Endodermal cell (in vitro differentiated cells): ENCODE data around the gene CAND1. TPM values are rescaled to one million over a fixed set of nuclear protein-coding genes. Genes with fewer than 3 reads are reported as not detected.

Experiments
- DNase-seq: peaks from one replicate; pipeline ENCODE4 v3.0.0-alpha.2; 2017
- H3K27ac ChIP-seq: 2 replicates; pipeline ENCODE4 v1.5.1; 2013; ENCODE audit warnings: mild to moderate bottlenecking, low read depth, low read length, moderate library complexity
- H3K27me3 ChIP-seq: 2 replicates; pipeline ENCODE4 v1.6.1; 2013; ENCODE audit warnings: mild to moderate bottlenecking, low read length, moderate library complexity; ENCODE audit not compliant: insufficient read depth, control insufficient read depth, poor library complexity, severe bottlenecking
- H3K36me3 ChIP-seq: 2 replicates; pipeline ENCODE4 v1.7.0; 2013; ENCODE audit warnings: mild to moderate bottlenecking, low read length, moderate library complexity; ENCODE audit not compliant: control insufficient read depth, insufficient read depth
- H3K4me1 ChIP-seq: one replicate; pipeline ENCODE4 v1.7.0; 2013; ENCODE audit warnings: low read length; ENCODE audit not compliant: control insufficient read depth, insufficient read depth
- H3K4me3 ChIP-seq: 2 replicates; pipeline ENCODE4 v1.5.1; 2013; ENCODE audit warnings: mild to moderate bottlenecking, low read length, moderate library complexity
- H3K9ac ChIP-seq: 2 replicates; pipeline ENCODE4 v1.6.1; 2013; ENCODE audit warnings: mild to moderate bottlenecking, low read length, moderate library complexity; ENCODE audit not compliant: poor library complexity, severe bottlenecking; ENCODE audit errors: extremely low read depth
- H3K9me3 ChIP-seq: 2 replicates; pipeline ENCODE4 v1.6.1; 2013; ENCODE audit warnings: mild to moderate bottlenecking, low read length, moderate library complexity; ENCODE audit not compliant: control insufficient read depth
- H3K27ac Mint-ChIP-seq: 2 replicates; pipeline ENCODE4 v1.8.0; 2020; ENCODE audit warnings: mixed read lengths
- H3K27me3 Mint-ChIP-seq: 2 replicates; pipeline ENCODE4 v1.8.0; 2021; ENCODE audit warnings: mild to moderate bottlenecking, mixed read lengths; ENCODE audit not compliant: insufficient read depth
- H3K36me3 Mint-ChIP-seq: 2 replicates; pipeline ENCODE4 v1.8.0; 2020; ENCODE audit warnings: low read depth, mixed read lengths
- H3K4me1 Mint-ChIP-seq: 2 replicates; pipeline ENCODE4 v1.8.0; 2020; ENCODE audit warnings: mixed read lengths
- H3K4me3 Mint-ChIP-seq: 2 replicates; pipeline ENCODE4 v1.8.0; 2020; ENCODE audit warnings: mild to moderate bottlenecking, moderate library complexity, mixed read lengths
- H3K9me3 Mint-ChIP-seq: 2 replicates; pipeline ENCODE4 v1.8.0; 2020; ENCODE audit warnings: mild to moderate bottlenecking, mixed read lengths
- CTCF ChIP-seq: fragments of 200-600 bp; sonication (generic); conservative IDR thresholded peaks from 2 replicates; pipeline ENCODE4 v1.5.0; 2021; ENCODE audit warnings: antibody characterized with exemption, mild to moderate bottlenecking
- WGBS, 2 experiments: methylation state at CpG; one replicate each; pipeline versions ENCODE4 v1.1.5 to v1.1.7; 2013; ENCODE audit warnings: missing lambda C conversion rate in 2 of 2, mixed read lengths in 1 of 2; ENCODE audit not compliant: insufficient coverage in 1 of 2, insufficient read length in 1 of 2; 5-methylcytosine and 5-hydroxymethylcytosine counted together
- total RNA-seq, 2 donors: library from RNA; stranded (reverse); fragmentation: NEBNext Ultra II Directional in 1 of 2; extraction: Animal tissue kit (Norgen Biotek cat#: 25700) in 1 of 2; gene quantifications; 2 replicates in 1 of 2; 3 replicates in 1 of 2; pipeline ENCODE4 v1.2.1, GENCODE V29; 2021

The CAND1 gene
- total RNA-seq, 2 donors from 2014 or later = 207 to 259 TPM

DNA sequence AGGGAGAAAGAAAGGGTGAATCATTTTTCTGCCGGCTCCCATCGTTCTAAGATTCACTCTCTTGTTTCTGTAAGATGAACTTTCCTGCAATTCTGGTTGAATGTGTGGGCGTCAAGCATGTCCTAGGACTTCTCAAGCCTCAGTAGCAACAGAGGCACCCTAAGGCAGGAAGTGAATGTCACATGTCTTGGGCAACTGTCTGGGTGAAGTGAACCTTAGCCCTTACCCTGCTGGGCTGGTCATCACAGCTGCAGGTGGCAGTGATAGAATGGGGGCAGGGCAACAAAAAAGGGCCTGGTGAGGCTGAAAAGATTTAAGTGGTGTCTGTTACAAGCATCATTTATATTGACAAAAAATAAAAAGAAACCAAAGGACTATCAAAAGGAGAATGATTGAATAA lies 45.9 kb upstream of the CAND1 start:
- H3K27ac Mint-ChIP-seq = no peak overlapping the region
- H3K4me3 Mint-ChIP-seq = no peak overlapping the region
- H3K4me1 Mint-ChIP-seq = peaks cover 7% of the 10 kb centered on the region
- Histone ChIP-seq H3K27ac (no peak overlapping the region), H3K27me3 (no peaks in the 10 kb centered on the region), H3K9ac (no peak overlapping the region), H3K4me3 (no peak overlapping the region), H3K36me3 (no peaks in the 10 kb centered on the region), H3K4me1 (peaks cover 4% of the 10 kb centered on the region), H3K9me3 (no peaks in the 10 kb centered on the region)
- no peak for TF ChIP-seq CTCF
- no peaks in the 10 kb centered on the region for H3K36me3 Mint-ChIP-seq
- peaks cover 13% of the 10 kb centered on the region for H3K27me3 Mint-ChIP-seq
- peaks cover 2% of the 10 kb centered on the region for H3K9me3 Mint-ChIP-seq
- WGBS, 2 experiments = 74 to 85% methylated on average over 3 of the region's 3 CpGs
- no peak for DNase-seq

- Mint-ChIP-seq H3K36me3 (no peaks in the 10 kb centered on the region), H3K27me3 (peaks cover 24% of the 10 kb centered on the region), H3K9me3 (peaks cover 6% of the 10 kb centered on the region), H3K4me3 (no peak overlapping the region), H3K4me1 (peaks cover 10% of the 10 kb centered on the region), H3K27ac (no peak overlapping the region)
- WGBS, 2 experiments = 19 to 27% methylated on average over 3 to 4 of the region's 4 CpGs
- Histone ChIP-seq H3K27ac (no peak overlapping the region), H3K4me3 (no peak overlapping the region), H3K36me3 (no peaks in the 10 kb centered on the region), H3K9me3 (peaks cover 19% of the 10 kb centered on the region), H3K9ac (no peak overlapping the region), H3K27me3 (peaks cover 8% of the 10 kb centered on the region), H3K4me1 (no peaks in the 10 kb centered on the region)
- no peak for TF ChIP-seq CTCF
- peak; percentile 83 for DNase-seq
Observed at GRCh38 chr12:67237231-67237630, 31.9 kb upstream of the CAND1 start.

GRCh38 chr12:67239061-67239460 lies 30.1 kb upstream of the CAND1 start:
- H3K27me3 ChIP-seq = peaks cover 6% of the 10 kb centered on the region
- H3K4me3 ChIP-seq = no peak overlapping the region
- H3K27ac ChIP-seq = no peak overlapping the region
- no peak overlapping the region for H3K4me3 Mint-ChIP-seq
- H3K36me3 Mint-ChIP-seq = no peaks in the 10 kb centered on the region
- peaks cover 19% of the 10 kb centered on the region for H3K27me3 Mint-ChIP-seq
- no peak for TF ChIP-seq CTCF
- peaks cover 6% of the 10 kb centered on the region for H3K9me3 Mint-ChIP-seq
- H3K9ac ChIP-seq = no peak overlapping the region
- no peaks in the 10 kb centered on the region for H3K36me3 ChIP-seq
- WGBS, 2 experiments = 91% methylated on average over 1 of the region's 2 CpGs; no CpG with 5 or more reads in 1 of the 2 experiments
- H3K4me1 Mint-ChIP-seq = peaks cover 10% of the 10 kb centered on the region
- peaks cover 15% of the 10 kb centered on the region for H3K9me3 ChIP-seq
- H3K4me1 ChIP-seq = no peaks in the 10 kb centered on the region
- no peak for DNase-seq
- no peak overlapping the region for H3K27ac Mint-ChIP-seq
